HG02588 (cell line): Measurements from ENCODE around the gene PAK6.

Experiments used
- ATAC-seq: cut with Tn5 transposase; IDR thresholded peaks from one replicate; pipeline ENCODE4 v1.9.1; 2021; ENCODE audit warnings: mild to moderate bottlenecking, moderate library complexity; ENCODE audit not compliant: unreplicated experiment

Gene PAK6

GRCh38 chr15:40255033-40255432 lies 16.2 kb downstream of the PAK6 start:
- no peak for ATAC-seq

DNA sequence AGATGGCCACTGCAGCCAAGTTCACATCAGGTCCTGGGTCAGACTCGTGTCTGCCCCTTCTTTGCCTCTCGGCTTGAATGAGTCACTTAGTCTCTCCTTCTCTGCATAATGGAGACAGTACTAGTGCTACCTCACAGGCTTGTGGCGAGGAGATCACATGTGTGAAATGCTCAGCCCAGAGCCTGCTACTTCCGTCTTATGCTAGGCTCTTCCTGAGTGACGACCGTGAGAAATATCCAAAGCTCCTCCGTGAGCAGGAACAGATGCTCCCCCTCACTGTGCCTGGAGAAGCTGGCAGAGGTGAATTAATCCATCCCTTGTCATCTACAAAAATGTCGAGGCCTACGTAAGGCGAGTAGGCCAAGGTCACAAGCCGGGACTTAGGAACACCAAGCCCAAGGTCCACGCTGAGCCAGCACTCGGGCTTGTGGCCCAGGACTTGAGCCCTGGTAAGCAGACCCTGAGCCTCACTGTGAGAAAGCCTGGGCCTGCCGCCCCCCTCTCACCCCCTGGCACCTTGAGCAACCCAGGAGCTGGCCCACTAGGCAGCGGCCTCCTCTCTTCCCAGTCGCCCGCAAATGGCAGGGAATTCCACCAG lies 17.9 kb downstream of the PAK6 start:
- no peak for ATAC-seq

GRCh38 chr15:40257656-40258450 lies 19.0 kb downstream of the PAK6 start:
- ATAC-seq: no peak

- ATAC-seq: no peak
Measured at GRCh38 chr15:40258544-40258943, 19.7 kb downstream of the PAK6 start.

- no peak for ATAC-seq
Measured at GRCh38 chr15:40259021-40259420, 20.2 kb downstream of the PAK6 start.

- ATAC-seq: no peak
Measured at GRCh38 chr15:40263024-40263754, 24.3 kb downstream of the PAK6 start.

DNA sequence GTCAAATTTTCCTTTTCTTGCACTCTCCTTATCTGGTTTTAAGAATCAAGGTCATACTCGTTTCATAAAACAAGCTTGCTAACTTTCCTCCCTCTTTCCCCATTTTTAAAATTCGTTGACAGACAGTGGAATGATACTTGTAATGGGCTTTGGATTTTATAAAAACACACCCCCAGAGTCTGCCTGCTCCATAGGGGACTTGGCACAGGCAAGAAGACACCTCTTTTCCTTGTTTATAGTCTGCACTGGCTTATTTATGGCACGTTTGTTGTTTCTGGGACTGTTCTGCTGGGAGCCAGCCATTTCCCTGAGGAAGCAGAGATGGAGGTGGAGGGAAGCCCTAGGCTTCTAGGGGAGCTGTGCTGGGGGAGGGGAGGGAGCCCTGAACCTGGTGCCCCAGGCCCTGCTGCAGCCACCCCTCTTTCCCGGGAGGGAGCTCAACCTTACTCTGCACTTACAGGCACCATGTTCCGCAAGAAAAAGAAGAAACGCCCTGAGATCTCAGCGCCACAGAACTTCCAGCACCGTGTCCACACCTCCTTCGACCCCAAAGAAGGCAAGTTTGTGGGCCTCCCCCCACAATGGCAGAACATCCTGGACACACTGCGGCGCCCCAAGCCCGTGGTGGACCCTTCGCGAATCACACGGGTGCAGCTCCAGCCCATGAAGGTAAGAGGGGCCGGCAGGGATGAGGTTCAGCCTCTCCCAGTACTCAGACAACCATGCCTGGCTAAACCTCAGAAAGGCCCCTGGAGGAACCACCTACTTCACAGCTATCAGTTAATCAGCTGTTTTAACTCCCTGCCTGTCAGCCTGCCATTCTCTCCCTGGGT lies 25.7 kb downstream of the PAK6 start:
- ATAC-seq: no peak

GRCh38 chr15:40265355-40265754 lies 26.5 kb downstream of the PAK6 start:
- no peak for ATAC-seq

DNA sequence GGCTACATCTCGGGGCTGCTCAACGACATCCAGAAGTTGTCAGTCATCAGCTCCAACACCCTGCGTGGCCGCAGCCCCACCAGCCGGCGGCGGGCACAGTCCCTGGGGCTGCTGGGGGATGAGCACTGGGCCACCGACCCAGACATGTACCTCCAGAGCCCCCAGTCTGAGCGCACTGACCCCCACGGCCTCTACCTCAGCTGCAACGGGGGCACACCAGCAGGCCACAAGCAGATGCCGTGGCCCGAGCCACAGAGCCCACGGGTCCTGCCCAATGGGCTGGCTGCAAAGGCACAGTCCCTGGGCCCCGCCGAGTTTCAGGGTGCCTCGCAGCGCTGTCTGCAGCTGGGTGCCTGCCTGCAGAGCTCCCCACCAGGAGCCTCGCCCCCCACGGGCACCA lies 27.0 kb downstream of the PAK6 start:
- ATAC-seq: no peak

GRCh38 chr15:40266828-40267304 lies 28.0 kb downstream of the PAK6 start:
- no peak for ATAC-seq

DNA sequence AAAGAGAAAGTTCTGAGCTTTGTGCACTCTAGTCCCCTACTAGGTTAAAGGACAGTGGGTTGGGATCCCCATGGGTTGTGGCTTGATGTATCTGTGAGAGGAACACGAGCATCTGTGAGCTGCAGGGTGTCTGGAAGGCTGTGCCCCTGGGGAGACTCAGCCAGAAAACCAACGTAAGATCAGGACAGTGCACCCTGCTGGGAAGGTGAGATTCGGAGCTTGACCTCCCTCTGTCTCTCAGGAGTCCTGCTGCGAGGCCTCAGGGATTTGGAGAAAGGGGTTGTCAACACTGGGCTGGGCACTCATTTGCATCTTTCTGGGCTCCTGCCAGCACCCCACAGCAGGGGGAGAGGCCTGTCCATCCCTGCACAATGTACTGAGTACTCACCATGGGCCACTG lies 28.8 kb downstream of the PAK6 start:
- no peak for ATAC-seq

DNA sequence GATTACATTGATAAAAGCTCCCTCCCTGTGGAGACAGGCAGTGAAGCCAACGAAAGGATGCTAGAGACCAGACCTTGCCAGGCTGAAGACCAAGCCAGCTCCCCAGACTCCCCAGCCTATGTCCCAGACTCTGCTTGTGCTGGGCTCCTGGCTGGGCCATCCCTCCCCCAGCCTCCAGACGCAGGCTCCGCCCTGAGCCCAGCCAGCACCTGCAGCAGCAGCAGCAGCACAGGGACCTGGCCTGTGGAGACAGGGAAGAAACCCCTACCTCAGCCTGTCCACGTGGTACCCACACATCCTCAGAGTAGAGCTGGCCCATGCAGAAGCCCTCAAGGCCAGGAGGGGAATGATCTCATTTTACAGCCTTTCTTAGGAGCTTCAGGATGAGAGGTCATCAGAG lies 30.7 kb downstream of the PAK6 start:
- no peak for ATAC-seq

DNA sequence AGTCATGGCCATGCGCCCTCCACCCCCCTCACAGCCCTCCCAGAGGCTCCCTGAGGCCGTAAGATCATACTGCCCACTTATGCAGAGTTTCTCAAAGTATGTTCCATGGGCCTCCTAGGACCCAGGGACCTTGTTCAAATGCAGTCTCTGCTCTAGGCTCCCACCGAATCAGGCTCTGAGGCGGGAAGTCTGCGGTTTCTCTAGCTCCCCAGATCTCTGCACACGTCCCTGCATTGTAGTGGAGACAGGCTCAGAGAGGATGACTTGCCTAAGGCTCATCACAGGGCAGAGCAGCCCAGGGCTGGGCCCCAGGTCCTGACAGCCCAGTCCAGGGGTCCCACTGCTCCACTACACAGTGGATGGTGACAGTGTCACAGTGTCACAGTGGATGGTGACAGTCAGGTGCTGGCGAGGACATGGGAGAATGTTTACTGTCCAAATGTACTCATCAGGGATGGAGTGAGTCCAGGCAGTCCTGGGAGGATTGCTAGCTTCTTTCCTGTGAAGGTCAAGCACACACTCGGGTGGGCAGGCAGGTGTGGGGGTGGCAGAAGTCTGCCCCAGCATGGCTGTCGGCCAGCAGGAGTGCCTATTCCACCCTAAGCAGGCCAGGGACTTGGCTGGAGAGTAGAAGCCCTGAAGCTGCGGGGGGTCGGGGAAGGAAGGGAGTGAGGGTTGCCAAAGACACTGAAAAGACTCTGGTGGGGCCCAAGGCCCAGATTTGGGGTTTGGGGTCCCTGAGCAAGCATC lies 31.6 kb downstream of the PAK6 start:
- no peak for ATAC-seq

DNA sequence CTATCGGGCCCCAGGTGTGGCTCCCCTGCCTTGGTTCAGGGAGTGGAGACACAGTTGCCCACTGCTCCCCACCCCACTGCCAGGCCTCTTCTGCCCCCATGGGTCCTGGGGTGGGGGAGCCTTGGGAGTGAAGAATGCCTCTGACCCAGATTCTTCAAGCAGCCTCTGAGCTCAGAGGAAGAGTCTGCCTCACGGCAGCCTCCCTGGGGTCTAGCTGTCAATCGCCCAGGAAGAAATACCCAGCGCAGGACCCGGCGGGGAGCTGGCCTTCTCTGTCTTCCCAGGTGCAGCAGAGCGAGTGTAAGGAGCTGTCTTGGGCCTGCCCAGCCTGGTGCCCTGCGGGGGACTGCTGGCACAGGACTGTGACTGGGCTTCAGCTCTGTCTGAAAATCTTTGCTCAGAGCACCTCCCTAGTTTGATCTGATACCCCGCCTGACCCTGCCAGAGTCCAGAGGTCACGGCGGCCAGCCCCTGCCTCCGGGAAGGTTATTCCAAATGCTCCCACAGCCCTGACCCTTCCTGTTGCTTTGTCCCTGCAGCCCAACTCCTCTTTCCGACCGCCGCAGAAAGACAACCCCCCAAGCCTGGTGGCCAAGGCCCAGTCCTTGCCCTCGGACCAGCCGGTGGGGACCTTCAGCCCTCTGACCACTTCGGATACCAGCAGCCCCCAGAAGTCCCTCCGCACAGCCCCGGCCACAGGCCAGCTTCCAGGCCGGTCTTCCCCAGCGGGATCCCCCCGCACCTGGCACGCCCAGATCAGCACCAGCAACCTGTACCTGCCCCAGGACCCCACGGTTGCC lies 33.0 kb downstream of the PAK6 start:
- no peak for ATAC-seq

- ATAC-seq: no peak
Measured at GRCh38 chr15:40272485-40273056, 33.7 kb downstream of the PAK6 start.

GRCh38 chr15:40273428-40273827 lies 34.6 kb downstream of the PAK6 start:
- ATAC-seq: no peak

GRCh38 chr15:40274350-40275274 lies 35.7 kb downstream of the PAK6 start:
- ATAC-seq: no peak

DNA sequence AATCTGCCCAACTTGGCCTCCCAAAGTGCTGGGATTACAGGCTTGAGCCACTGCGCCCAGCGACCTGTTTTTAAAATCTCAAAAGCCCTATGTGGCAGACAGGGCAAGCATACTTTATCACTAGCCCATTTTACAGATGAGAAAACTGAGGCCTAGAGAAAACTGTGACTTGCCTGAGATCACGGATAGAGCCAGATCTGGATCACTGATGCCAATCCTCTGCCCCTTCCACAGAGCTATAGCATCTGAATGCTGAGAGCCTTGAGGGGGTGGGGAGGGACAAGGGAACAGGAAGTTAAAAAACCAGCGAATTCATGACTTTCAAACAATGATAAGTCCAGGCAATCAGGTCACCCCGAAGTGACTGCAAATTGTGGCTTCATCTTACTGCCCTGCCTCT lies 36.7 kb downstream of the PAK6 start:
- ATAC-seq: no peak
